GM23248 (cell line): ENCODE measurements around the gene PLSCR3. TPM values are rescaled to one million over a fixed set of nuclear protein-coding genes. Genes with fewer than 3 reads are reported as not detected.

ENCODE experiments used
- DNase-seq: peaks from one replicate; pipeline ENCODE4 v3.0.0-alpha.2; 2015
- H2AFZ ChIP-seq: fragments of 200-600 bp; sonication (generic); 2 replicates; pipeline ENCODE4 v1.6.1; 2016; ENCODE audit warnings: antibody characterized with exemption
- H3F3A ChIP-seq: fragments of 200-600 bp; sonication (generic); 2 replicates; pipeline ENCODE4 v1.6.1; 2016; ENCODE audit warnings: mild to moderate bottlenecking, antibody characterized with exemption, mixed run types; ENCODE audit not compliant: insufficient read depth
- H3K27ac ChIP-seq: fragments of 200-600 bp; sonication (generic); 2 replicates; pipeline ENCODE4 v1.5.1; 2016; ENCODE audit warnings: mild to moderate bottlenecking
- H3K27me3 ChIP-seq: fragments of 200-600 bp; sonication (generic); replicated peaks from 2 replicates; pipeline ENCODE4 v1.6.1; 2016; ENCODE audit warnings: mild to moderate bottlenecking; ENCODE audit not compliant: insufficient read depth
- H3K36me3 ChIP-seq: fragments of 200-600 bp; sonication (generic); 2 replicates; pipeline ENCODE4 v1.6.1; 2016; ENCODE audit warnings: low read depth, mild to moderate bottlenecking
- H3K4me1 ChIP-seq: fragments of 200-600 bp; sonication (generic); 2 replicates; pipeline ENCODE4 v1.6.1; 2016; ENCODE audit warnings: mild to moderate bottlenecking; ENCODE audit not compliant: insufficient read depth
- H3K4me2 ChIP-seq: fragments of 200-600 bp; sonication (generic); one replicate; pipeline ENCODE4 v1.6.1; 2016; ENCODE audit warnings: mild to moderate bottlenecking; ENCODE audit not compliant: unreplicated experiment
- H3K4me3 ChIP-seq: fragments of 200-600 bp; sonication (generic); 2 replicates; pipeline ENCODE4 v1.5.1; 2016; ENCODE audit warnings: mild to moderate bottlenecking
- H3K79me2 ChIP-seq: fragments of 200-600 bp; sonication (generic); 2 replicates; pipeline ENCODE4 v1.6.1; 2016; ENCODE audit warnings: mild to moderate bottlenecking; ENCODE audit not compliant: insufficient read depth
- H3K9ac ChIP-seq: fragments of 200-600 bp; sonication (generic); 2 replicates; pipeline ENCODE4 v1.6.1; 2016; ENCODE audit warnings: mild to moderate bottlenecking
- H3K9me2 ChIP-seq: fragments of 200-600 bp; sonication (generic); 2 replicates; pipeline ENCODE4 v1.6.1; 2016; ENCODE audit warnings: mixed run types, mild to moderate bottlenecking, moderate library complexity; ENCODE audit not compliant: insufficient read depth
- H3K9me3 ChIP-seq: fragments of 200-600 bp; sonication (generic); one replicate; pipeline ENCODE4 v1.6.1; 2017; ENCODE audit warnings: low read depth
- H4K20me1 ChIP-seq: fragments of 200-600 bp; sonication (generic); 2 replicates; pipeline ENCODE4 v1.6.0; 2016; ENCODE audit not compliant: insufficient read depth
- EZH2 ChIP-seq: fragments of 200-600 bp; sonication (generic); IDR thresholded peaks from 2 replicates; pipeline ENCODE4 v1.6.1; 2018; ENCODE audit warnings: antibody characterized with exemption, mild to moderate bottlenecking; ENCODE audit not compliant: insufficient read depth, poor library complexity, severe bottlenecking
- EZH2phosphoT487 ChIP-seq: fragments of 200-600 bp; sonication (generic); IDR thresholded peaks from 2 replicates; pipeline ENCODE4 v1.6.1; 2018; ENCODE audit warnings: antibody characterized with exemption, moderate library complexity, mild to moderate bottlenecking, low read depth; ENCODE audit not compliant: insufficient read depth
- WGBS, 2 experiments: methylation state at CpG; one replicate each; pipeline ENCODE4 v1.1.6; 2015 to 2017; ENCODE audit warnings: low lambda C conversion rate in 2 of 2, low coverage in 1 of 2; ENCODE audit errors: missing lambda C conversion rate in 2 of 2; 5-methylcytosine and 5-hydroxymethylcytosine counted together
- in situ Hi-C: fragments of 300-500 bp; cut with MboI; formaldehyde crosslinking; loops from 2 replicates; pipeline ENCODE4 v1.15.0; 2020
- polyA plus RNA-seq: library from polyadenylated mRNA; unstranded; fragments of >200 nt; fragmentation: Nextera tagmentation; extraction: Ambion mirVana; gene quantifications from 2 replicates; pipeline ENCODE4 v1.2.1, GENCODE V29; 2016
- total RNA-seq: library from RNA; depleted of rRNA; stranded (reverse); fragments of >200 nt; shearing (Covaris generic); gene quantifications from 2 replicates; pipeline ENCODE4 v1.2.3, GENCODE V29; 2014

The PLSCR3 gene
- total and polyA plus RNA-seq, 2 experiments from 2014 or later, result 73.9 to 136 TPM

GRCh38 chr17:7425756-7426155, 31.4 kb upstream of the PLSCR3 start:
- Histone ChIP-seq H3K27ac (no peak overlapping the region), H3K36me3 (no peaks in the 10 kb centered on the region), H4K20me1 (no peaks in the 10 kb centered on the region), H3K4me3 (no peak overlapping the region), H3K9me3 (no peaks in the 10 kb centered on the region), H3K79me2 (no peaks in the 10 kb centered on the region), H3K4me1 (no peaks in the 10 kb centered on the region), H3K9ac (no peak overlapping the region), H3K4me2 (no peak overlapping the region), H2AFZ (no peak overlapping the region), H3F3A (no peaks in the 10 kb centered on the region), H3K27me3 (no peaks in the 10 kb centered on the region), H3K9me2 (no peaks in the 10 kb centered on the region)
- WGBS, 2 experiments, result 81 to 84% methylated on average over 8 of the region's 8 CpGs
- in situ Hi-C loops, result no loop called here
- no peak for DNase-seq
- TF ChIP-seq EZH2 (no peak), EZH2phosphoT487 (no peak)

- Histone ChIP-seq H3F3A (no peaks in the 10 kb centered on the region), H3K36me3 (no peaks in the 10 kb centered on the region), H3K4me2 (no peak within 1 kb of the TSS), H3K4me3 (no peak within 1 kb of the TSS), H4K20me1 (no peaks in the 10 kb centered on the region), H3K4me1 (no peaks in the 10 kb centered on the region), H3K27ac (no peak within 1 kb of the TSS), H3K27me3 (no peaks in the 10 kb centered on the region), H3K79me2 (no peaks in the 10 kb centered on the region), H3K9me2 (no peaks in the 10 kb centered on the region), H2AFZ (no peak within 1 kb of the TSS), H3K9me3 (no peaks in the 10 kb centered on the region), H3K9ac (no peak within 1 kb of the TSS)
- in situ Hi-C loops, result no loop called here
- DNase-seq, result no peak
- TF ChIP-seq EZH2 (no peak), EZH2phosphoT487 (no peak)
- WGBS, 2 experiments, result 76 to 77% methylated on average over 7 of the region's 7 CpGs
Measured at GRCh38 chr17:7425316-7425715, 31.0 kb upstream of the PLSCR3 start, which contains the start of gene SPEM2. SPEM2 (plus strand) TSS chr17:7425616; CDS start chr17:7425689, 73 bp downstream.

GRCh38 chr17:7423679-7424078, 29.4 kb upstream of the PLSCR3 start:
- H3K79me2 ChIP-seq, result no peaks in the 10 kb centered on the region
- H3K9me2 ChIP-seq, result no peaks in the 10 kb centered on the region
- no peak overlapping the region for H3K9ac ChIP-seq
- H3K9me3 ChIP-seq, result no peaks in the 10 kb centered on the region
- H3K4me3 ChIP-seq, result no peak overlapping the region
- H3K27me3 ChIP-seq, result no peaks in the 10 kb centered on the region
- H3K36me3 ChIP-seq, result no peaks in the 10 kb centered on the region
- H3K27ac ChIP-seq, result no peak overlapping the region
- H3K4me1 ChIP-seq, result no peaks in the 10 kb centered on the region
- in situ Hi-C loops, result no loop called here
- H3K4me2 ChIP-seq, result no peak overlapping the region
- 78 to 79% methylated on average over 4 of the region's 4 CpGs for WGBS, 2 experiments
- no peak overlapping the region for H2AFZ ChIP-seq
- H4K20me1 ChIP-seq, result no peaks in the 10 kb centered on the region
- no peak for DNase-seq
- TF ChIP-seq EZH2, result no peak
- no peak for TF ChIP-seq EZH2phosphoT487
- no peaks in the 10 kb centered on the region for H3F3A ChIP-seq

GRCh38 chr17:7421186-7421585, 26.9 kb upstream of the PLSCR3 start:
- Histone ChIP-seq H3K4me3 (no peak overlapping the region), H3K9ac (no peak overlapping the region), H3K36me3 (no peaks in the 10 kb centered on the region), H3K9me2 (no peaks in the 10 kb centered on the region), H3K4me1 (no peaks in the 10 kb centered on the region), H3K4me2 (no peak overlapping the region), H4K20me1 (no peaks in the 10 kb centered on the region), H3K9me3 (no peaks in the 10 kb centered on the region), H3K27ac (no peak overlapping the region), H2AFZ (no peak overlapping the region), H3K27me3 (no peaks in the 10 kb centered on the region), H3F3A (no peaks in the 10 kb centered on the region), H3K79me2 (no peaks in the 10 kb centered on the region)
- DNase-seq, result no peak
- 93 to 94% methylated on average over 16 of the region's 16 CpGs for WGBS, 2 experiments
- TF ChIP-seq EZH2 (no peak), EZH2phosphoT487 (no peak)
- in situ Hi-C loops, result no loop called here
